CD4-positive, alpha-beta T cell treated with Interleukin-1 beta for 1 hour (primary cell): ENCODE measurements around the gene METAP1D.
"Not testable (repeated sequence)": the region's sequence is repeated elsewhere in the genome, so short reads cannot be mapped to it uniquely, and the experiment has no call there.

Experiments used
- DNase-seq, 2 donors: peaks; one replicate each; pipeline ENCODE4 v3.0.0-alpha.2; 2020 to 2022

METAP1D gene

GRCh38 chr2:172106108-172106961, 106.6 kb downstream of the METAP1D start:
- DNase-seq, result peak in 1 of 2 donors; percentile 42

DNA sequence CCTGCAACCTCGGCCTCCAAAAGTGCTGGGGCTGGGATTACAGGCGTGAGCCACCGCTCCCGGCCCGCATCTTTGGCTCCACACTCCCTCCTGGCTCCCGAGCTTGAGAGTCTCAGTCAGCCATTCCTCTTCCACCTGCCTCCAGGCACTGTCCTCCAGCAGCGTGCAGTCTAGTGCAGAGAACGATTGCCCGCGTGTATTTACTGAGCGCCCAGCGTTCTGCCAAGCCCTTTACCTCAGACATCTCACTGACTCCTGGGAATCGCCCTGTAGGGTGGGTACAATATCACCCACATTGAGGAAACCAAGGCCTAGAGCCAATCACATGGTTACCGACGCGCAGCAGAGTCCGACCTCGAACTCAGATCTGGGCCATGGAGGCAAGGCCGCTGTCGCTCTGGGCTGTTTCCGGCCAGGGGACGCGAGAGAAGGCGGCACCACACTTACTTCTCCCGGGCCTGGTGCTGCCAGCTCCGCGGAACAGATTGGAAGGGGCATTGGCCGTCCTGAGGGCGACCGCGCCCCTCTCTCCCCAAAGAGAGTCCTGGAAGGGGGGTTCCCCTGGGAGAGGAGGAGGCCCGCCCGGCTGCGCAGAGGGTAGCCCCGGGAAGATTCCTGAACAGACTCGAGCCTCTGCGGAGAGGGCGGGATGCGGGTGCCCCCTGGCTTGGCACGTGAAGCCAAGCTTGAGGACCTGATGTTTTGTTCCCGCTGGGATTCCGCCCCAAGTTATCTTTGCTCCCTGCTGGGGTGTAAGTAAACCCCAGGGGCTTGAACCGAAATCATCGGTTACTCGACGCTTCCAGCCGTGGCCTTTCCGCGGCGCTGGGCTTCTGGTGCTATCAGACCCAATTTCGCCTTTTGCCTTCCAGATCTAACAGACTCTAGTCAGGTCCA, 108.2 kb downstream of the METAP1D start:
- no peak for DNase-seq

GRCh38 chr2:172108587-172108930, 108.8 kb downstream of the METAP1D start:
- no peak for DNase-seq

DNA sequence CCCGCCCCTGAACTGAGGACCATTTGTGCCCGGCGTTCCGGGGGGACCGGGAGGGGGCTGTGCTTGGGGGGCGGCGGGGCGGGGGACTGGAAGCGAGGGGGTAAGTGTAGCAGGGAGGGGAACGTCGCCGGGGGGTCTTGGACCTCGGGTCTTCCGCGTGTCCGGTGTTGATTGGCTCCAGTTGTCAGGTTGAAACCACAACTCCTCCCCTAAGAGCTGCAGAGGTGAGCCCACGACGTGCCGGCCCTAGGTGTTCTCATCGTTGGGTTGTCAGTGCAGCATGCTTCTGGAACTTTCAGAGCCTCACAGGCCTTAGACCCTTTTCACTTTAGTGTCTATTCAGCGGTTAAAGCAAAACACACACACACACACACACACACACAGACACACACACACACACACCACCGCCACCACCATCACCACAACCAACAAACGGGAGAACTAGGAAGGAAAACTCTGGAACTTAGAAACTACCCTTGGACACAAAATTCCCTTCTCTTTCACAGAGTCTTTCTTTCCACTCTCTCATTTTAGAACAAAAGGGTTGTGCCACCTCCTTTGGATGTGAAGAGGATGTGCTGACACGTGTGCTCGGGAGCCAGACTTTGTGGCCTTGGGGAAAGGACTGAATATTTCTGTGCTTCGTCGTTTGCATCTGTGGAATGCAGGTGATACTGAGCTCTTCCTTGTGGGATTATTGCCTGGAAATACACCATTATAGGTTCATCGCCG, 109.7 kb downstream of the METAP1D start:
- DNase-seq, result no peak

DNA sequence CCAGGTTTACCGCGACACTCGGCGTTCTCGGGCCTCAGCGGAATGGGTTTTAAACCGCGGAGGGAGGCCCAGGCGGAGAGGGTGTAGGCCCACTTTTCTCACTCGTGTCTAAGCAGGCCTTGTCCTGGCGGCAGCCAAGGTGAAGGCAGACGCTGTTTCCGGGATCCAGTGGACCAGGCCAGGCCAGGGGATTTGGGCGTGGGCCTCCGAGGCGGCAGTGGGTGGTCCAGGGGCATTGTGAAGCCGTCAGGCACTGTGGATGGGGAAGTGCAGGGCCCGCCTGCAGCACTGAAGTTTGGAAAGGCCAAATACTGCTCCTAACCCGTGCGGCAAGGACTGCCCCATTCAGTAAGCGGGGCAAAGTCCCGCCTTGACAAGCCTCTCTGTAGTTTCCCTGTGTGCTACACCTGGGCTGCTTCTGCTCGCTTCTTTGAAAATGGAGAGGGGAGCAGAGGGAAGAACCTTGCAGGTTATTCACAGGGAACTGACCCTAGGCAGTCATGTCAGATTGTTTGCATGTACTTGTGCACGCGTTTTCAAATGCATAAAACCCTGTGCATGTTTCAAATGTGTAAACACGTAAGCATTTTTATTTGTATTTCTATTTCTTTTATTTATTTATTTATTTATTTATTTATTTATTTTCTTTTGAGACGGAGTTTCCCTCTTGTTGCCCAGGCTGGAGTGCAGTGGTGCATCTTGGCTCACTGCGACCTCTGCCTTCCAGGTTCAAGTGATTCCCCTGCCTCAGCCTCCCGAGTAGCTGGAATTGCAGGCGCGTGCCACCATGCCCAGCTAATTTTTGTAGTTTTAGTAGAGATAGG, 110.4 kb downstream of the METAP1D start:
- no peak for DNase-seq

DNA sequence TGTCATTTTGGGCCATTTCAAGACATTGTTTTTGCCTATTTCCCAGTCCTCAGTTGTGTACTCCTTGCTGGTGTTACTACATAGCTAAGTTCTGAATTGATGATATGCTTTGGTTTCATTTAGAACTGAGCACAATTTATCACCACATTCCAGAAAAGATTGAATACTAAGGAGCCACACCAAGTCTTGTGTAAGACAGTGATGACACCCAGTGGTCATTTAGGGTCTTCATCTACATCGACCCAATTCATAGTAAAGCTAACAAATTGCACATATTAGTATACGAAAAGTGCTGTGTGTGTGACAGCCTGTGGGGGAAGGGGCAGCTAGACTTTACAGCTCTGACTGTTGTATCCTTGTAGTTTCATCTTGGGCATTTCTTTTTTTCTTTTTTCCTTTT, 113.9 kb downstream of the METAP1D start:
- no peak for DNase-seq

- DNase-seq, result not testable (repeated sequence)
Measured at GRCh38 chr2:172114176-172114575, 114.4 kb downstream of the METAP1D start.

- no peak for DNase-seq
Measured at GRCh38 chr2:172114579-172114978, 114.8 kb downstream of the METAP1D start.

DNA sequence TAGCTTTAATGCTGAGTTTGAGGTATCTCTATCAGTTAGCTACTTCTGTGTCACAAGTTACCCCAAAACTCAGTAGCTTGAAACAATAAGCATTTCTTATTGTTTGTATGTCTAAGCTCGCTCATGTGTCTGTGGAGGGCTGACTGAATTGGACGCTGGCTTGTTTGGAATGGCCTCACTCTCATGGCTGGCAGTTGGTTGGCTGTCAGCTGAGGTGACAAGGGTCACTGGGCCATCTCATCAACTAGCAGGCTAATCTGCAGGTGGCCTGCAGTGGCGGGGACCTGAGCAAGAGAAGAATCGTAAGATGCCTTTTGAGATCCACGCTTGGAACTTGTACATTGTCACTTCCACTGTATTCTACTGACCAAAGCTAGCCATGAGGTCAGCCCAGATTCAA, 116.4 kb downstream of the METAP1D start:
- no peak for DNase-seq

DNA sequence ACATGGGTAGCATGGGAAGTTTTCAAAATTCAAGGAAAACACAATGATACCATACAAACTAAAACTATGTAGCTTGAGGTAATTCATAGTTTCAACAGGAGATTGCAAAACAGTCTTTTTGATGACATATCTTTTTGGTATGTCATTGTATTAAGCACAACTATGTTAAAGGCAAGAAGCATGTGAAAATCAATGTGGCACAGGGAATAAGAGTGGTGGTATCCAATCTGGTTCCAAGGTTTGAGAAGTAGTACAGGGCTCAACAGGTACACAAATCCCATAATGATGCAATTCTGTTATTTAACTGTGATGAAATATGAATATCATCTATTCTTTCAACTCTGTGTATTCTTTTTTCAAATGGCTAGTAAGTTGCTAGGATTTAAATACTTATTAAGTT, 119.3 kb downstream of the METAP1D start:
- DNase-seq, result no peak

DNA sequence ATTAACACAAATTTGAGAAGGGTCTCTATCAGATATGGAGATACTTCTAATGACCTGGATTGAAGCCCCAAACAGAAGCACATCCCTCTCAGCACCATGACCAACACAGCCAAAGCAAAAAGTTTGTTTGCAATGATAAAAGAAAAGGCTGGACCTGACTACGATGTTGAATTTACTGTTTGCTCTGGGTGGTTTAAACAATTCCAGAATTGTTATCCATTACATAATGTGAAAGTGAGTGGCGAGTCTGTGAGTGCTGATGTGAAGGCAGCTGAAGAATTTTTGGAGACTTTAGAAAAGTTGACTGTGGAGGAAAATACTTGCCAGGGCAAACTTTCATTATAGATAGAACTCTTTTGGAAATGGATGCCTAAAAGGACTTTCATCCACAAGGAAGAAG, 120.4 kb downstream of the METAP1D start:
- no peak for DNase-seq

- no peak for DNase-seq
Measured at GRCh38 chr2:172128484-172128883, 128.7 kb downstream of the METAP1D start.

DNA sequence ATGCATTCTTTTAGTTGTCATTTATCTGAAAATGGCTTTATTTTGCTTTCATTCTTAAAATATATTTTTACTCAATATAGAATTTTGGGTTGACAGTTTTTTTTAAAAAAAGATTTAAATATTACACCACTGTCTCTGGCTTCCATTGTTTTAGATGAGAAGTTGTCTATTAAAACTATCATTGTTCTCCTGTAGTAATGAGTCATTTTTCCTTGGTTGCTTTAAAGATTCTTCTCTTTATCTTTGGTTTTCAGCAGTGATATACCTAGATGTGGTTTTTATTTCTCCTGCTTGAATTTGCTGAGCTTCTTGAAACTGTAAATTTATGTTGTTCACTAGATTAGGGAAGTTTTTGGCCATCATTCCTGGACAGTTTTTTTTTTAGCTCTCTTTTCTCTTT, 129.7 kb downstream of the METAP1D start:
- DNase-seq, result no peak
